ENCODE data around the gene PPM1A. TPM values are rescaled to one million over a fixed set of nuclear protein-coding genes. Genes with fewer than 3 reads are reported as not detected.

The PPM1A gene
- total and polyA plus RNA-seq, 2 experiments from 2014 or later = 29.8 to 34.1 TPM

GRCh38 chr14:60265163-60265562 is 16.1 kb downstream of the PPM1A start (continued):
- no peak for TF ChIP-seq REST (IDR thresholded peaks at IDR 0.05; ENCODE audit: unreplicated experiment)
- no peak for TF ChIP-seq POLR2AphosphoS5 (IDR thresholded peaks at IDR 0.05; ENCODE audit: low read depth)
- no peak for TF ChIP-seq NANOG (IDR thresholded peaks at IDR 0.05; ENCODE audit: borderline replicate concordance)
- no peak for TF ChIP-seq CREB1 (CRISPR knock-in tag; IDR thresholded peaks at IDR 0.05; ENCODE audit: low read depth)
- TF ChIP-seq EZH2phosphoT487 (IDR thresholded peaks at IDR 0.05; ENCODE audit: unreplicated experiment) = no peak
- no peak for TF ChIP-seq CTCF (conservative IDR thresholded peaks at IDR 0.05; ENCODE audit: low read depth in 2 of 2)
- TF ChIP-seq STAT1 (IDR thresholded peaks at IDR 0.05; ENCODE audit: unreplicated experiment) = no peak

GRCh38 chr14:60266021-60266937 is 17.3 kb downstream of the PPM1A start:
- no peaks in the 10 kb centered on the region for H3K36me3 ChIP-seq (ENCODE audit: insufficient read depth)
- H3K27me3 ChIP-seq (ENCODE audit: insufficient read depth) = no peaks in the 10 kb centered on the region
- H2AFZ ChIP-seq = no peak overlapping the region
- H4K20me1 ChIP-seq (replicated peaks; ENCODE audit: insufficient read depth) = no peaks in the 10 kb centered on the region; the same call in 1 of the 2 replicates
- no peaks in the 10 kb centered on the region for H3K27me3 Mint-ChIP-seq (ENCODE audit: insufficient read depth, low read depth, poor library complexity)
- peaks cover 17% of the 10 kb centered on the region; the same call in 2 of the 3 replicates for H3K36me3 Mint-ChIP-seq (ENCODE audit: low read depth)
- no peaks in the 10 kb centered on the region for H3F3A ChIP-seq (replicated peaks; ENCODE audit: low read depth)
- ATAC-seq (peak; percentile 70), DNase-seq (ENCODE audit: low spot score) (peak; percentile 74)
- peaks cover 98% of the 10 kb centered on the region for H3K79me2 ChIP-seq (replicated peaks; ENCODE audit: insufficient read depth)
- no peak overlapping the region for H3K27ac Mint-ChIP-seq
- peaks cover 17% of the 10 kb centered on the region for H3K4me1 Mint-ChIP-seq
- H3K4me3 Mint-ChIP-seq = no peak overlapping the region
- no peak overlapping the region for H3K4me2 ChIP-seq
- no peak overlapping the region for H3K27ac ChIP-seq (ENCODE audit: low read depth)
- no peaks in the 10 kb centered on the region for H3K9me2 ChIP-seq (ENCODE audit: insufficient read depth)
- no peak overlapping the region for H3K4me3 ChIP-seq
- TF ChIP-seq ZNF331 (CRISPR knock-in tag; IDR thresholded peaks at IDR 0.05; ENCODE audit: low read depth) (no peak), EZH2phosphoT487 (IDR thresholded peaks at IDR 0.05; ENCODE audit: unreplicated experiment) (no peak), STAT1 (IDR thresholded peaks at IDR 0.05; ENCODE audit: unreplicated experiment) (no peak), CTCF (conservative IDR thresholded peaks at IDR 0.05; ENCODE audit: low read depth in 2 of 2) (peak; percentile 80 to 96)
- peaks cover 4% of the 10 kb centered on the region; the same call in 1 of the 3 replicates for H3K9me3 Mint-ChIP-seq
- H3K4me1 ChIP-seq (ENCODE audit: insufficient read depth) = peaks cover 3% of the 10 kb centered on the region; the same call in 1 of the 2 replicates

Measured in GM23338 (cell line).